T-helper 2 cell treated with Interferon-gamma antibody and Interleukin-4, amounts not matched to agents 100 ng/mL and 5 ng/mL, for 36 hours (primary cell): ENCODE results near the gene GARIN5B. TPM values are rescaled to one million over a fixed set of nuclear protein-coding genes. Genes with fewer than 3 reads are reported as not detected.

Experiments
- intact Hi-C: fragments of 100-400 bp; cut with micrococcal nuclease; formaldehyde crosslinking; loops from one replicate; pipeline ENCODE4 v1.15.1; 2023
- total RNA-seq: library from RNA; stranded (reverse); gene quantifications from 2 replicates; pipeline ENCODE4 v1.2.3, GENCODE V29; 2022

The GARIN5B gene
- total RNA-seq, 1 donor from 2014 or later = not detected

- intact Hi-C loops = loop anchor here (5.0 to 10.0 kb wide), 2 partner anchors 73 to 245 kb away; partner anchors contain the start of genes C19orf85 and ISOC2
Measured at GRCh38 chr19:55389386-55390317, 26.6 kb upstream of the GARIN5B start.

GRCh38 chr19:55387736-55388497 lies 24.9 kb upstream of the GARIN5B start:
- intact Hi-C loops = loop anchor here (5.0 to 10.0 kb wide), 2 partner anchors 74 to 247 kb away; partner anchors contain the start of genes C19orf85 and ISOC2

- intact Hi-C loops = loop anchor here (5.0 to 10.0 kb wide), 2 partner anchors 76 to 248 kb away; partner anchors contain the start of genes C19orf85 and ISOC2
Measured at GRCh38 chr19:55386493-55386971, 23.5 kb upstream of the GARIN5B start.

GRCh38 chr19:55385724-55386492 lies 22.8 kb upstream of the GARIN5B start, which contains the start of gene RPL28:
Gene RPL28 (plus strand): TSS chr19:55385932. CDS start chr19:55386358, 426 bp downstream.
- intact Hi-C loops = loop anchor here (1.0 to 10.0 kb wide), 9 partner anchors 21 to 269 kb away; partner anchors contain the start of genes C19orf85, FIZ1, ISOC2 and KMT5C

- intact Hi-C loops = loop anchor here (1.0 to 10.0 kb wide), 9 partner anchors 22 to 268 kb away; partner anchors contain the start of genes C19orf85, FIZ1, ISOC2 and KMT5C
Measured at GRCh38 chr19:55384920-55385723, 22.1 kb upstream of the GARIN5B start.

- intact Hi-C loops = loop anchor here (10.0 kb wide), 1 partner anchor 250 kb away; no protein-coding TSS in a partner anchor
Measured at GRCh38 chr19:55384131-55384919, 21.3 kb upstream of the GARIN5B start, which contains the start of gene TMEM238. Gene TMEM238 (minus strand): TSS chr19:55384292. CDS start chr19:55384259, 33 bp downstream.

GRCh38 chr19:55383279-55384130 lies 20.4 kb upstream of the GARIN5B start:
- intact Hi-C loops = loop anchor here (10.0 kb wide), 1 partner anchor 251 kb away; no protein-coding TSS in a partner anchor

- intact Hi-C loops = loop anchor here (10.0 kb wide), 1 partner anchor 252 kb away; no protein-coding TSS in a partner anchor
Measured at GRCh38 chr19:55382522-55383054, 19.5 kb upstream of the GARIN5B start.

GRCh38 chr19:55382013-55382412 lies 19.0 kb upstream of the GARIN5B start:
- intact Hi-C loops = loop anchor here (10.0 kb wide), 1 partner anchor 253 kb away; no protein-coding TSS in a partner anchor

GRCh38 chr19:55379174-55379573 lies 16.1 kb upstream of the GARIN5B start:
- intact Hi-C loops = no loop called here

GRCh38 chr19:55377356-55378131 lies 14.5 kb upstream of the GARIN5B start:
- intact Hi-C loops = no loop called here

- intact Hi-C loops = no loop called here
Measured at GRCh38 chr19:55376241-55376933, 13.3 kb upstream of the GARIN5B start, which contains the start of gene TMEM190. Gene TMEM190 (plus strand): TSS chr19:55376826. CDS start chr19:55376854, 28 bp downstream.

- intact Hi-C loops = no loop called here
Measured at GRCh38 chr19:55373993-55374757, 11.1 kb upstream of the GARIN5B start.

GRCh38 chr19:55373306-55373992 lies 10.4 kb upstream of the GARIN5B start:
- intact Hi-C loops = no loop called here
